Upper lobe of right lung (tissue), 1 donor: ENCODE data around the gene DDC. TPM values are rescaled to one million over a fixed set of nuclear protein-coding genes. Genes with fewer than 3 reads are reported as not detected.

Source experiments
- ATAC-seq: fragments of 200-7000 bp; cut with Tn5 transposase; one replicate; pipeline ENCODE4 v1.9.1; 2020; ENCODE audit warnings: mild to moderate bottlenecking, moderate library complexity
- DNase-seq: peaks from one replicate; pipeline ENCODE4 v3.0.0-alpha.2; 2020
- H3K27ac ChIP-seq: fragments of 200-600 bp; one replicate; pipeline ENCODE4 v1.8.0; 2022
- H3K27me3 ChIP-seq: fragments of 200-600 bp; one replicate; pipeline ENCODE4 v1.8.0; 2022; ENCODE audit warnings: mild to moderate bottlenecking
- H3K36me3 ChIP-seq: fragments of 200-600 bp; one replicate; pipeline ENCODE4 v1.8.0; 2022
- H3K4me1 ChIP-seq: fragments of 200-600 bp; one replicate; pipeline ENCODE4 v1.8.0; 2022
- H3K4me3 ChIP-seq: fragments of 200-600 bp; one replicate; pipeline ENCODE4 v1.8.0; 2022; ENCODE audit warnings: mild to moderate bottlenecking
- H3K9me3 ChIP-seq: fragments of 200-600 bp; one replicate; pipeline ENCODE4 v1.8.0; 2022
- intact Hi-C: fragments of 100-400 bp; cut with DNase I; formaldehyde crosslinking; loops from one replicate; pipeline ENCODE4 v1.11.0; 2022
- total RNA-seq: library from RNA; stranded (reverse); fragmentation: NEBNext Ultra II Directional; extraction: Animal tissue kit (Norgen Biotek cat#: 25700); gene quantifications from one replicate; pipeline ENCODE4 v1.2.1, GENCODE V29; 2021
- TF ChIP-seq, protein P1 (sequence below): fragments of 200-600 bp; IDR thresholded peaks from one replicate; pipeline ENCODE4 v1.8.0; 2022; ENCODE audit warnings: antibody characterized with exemption
- donor health status: DM: no; HTN: yes; CAD: no; lungs with severe emphysema.

Gene DDC
- total RNA-seq, 1 donor from 2014 or later = 3.1 TPM

DNA sequence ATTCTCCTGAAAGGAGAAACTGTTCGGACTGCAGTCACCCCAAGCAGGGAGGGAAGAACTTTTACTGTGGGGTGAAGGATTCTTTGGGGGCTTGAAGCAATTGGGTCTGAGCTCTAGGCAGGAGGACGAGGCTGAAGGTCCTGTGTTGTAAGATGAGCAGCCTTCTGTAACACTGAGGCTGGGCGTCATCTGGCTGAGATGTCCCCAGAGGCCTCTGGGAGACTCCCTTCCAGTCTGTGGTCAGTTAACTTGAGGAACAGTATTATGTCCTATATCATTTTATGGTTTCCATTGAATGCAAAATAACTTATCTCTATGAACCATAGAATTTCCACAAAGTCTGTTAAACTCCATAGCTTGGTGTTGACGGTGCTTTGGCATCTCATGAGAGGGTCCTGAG, 141.3 kb downstream of the DDC start:
- Histone ChIP-seq H3K4me3 (no peak overlapping the region), H3K36me3 (no peaks in the 10 kb centered on the region), H3K27ac (no peak overlapping the region), H3K27me3 (no peaks in the 10 kb centered on the region), H3K9me3 (no peaks in the 10 kb centered on the region), H3K4me1 (no peaks in the 10 kb centered on the region)
- TF ChIP-seq, protein P1, sequence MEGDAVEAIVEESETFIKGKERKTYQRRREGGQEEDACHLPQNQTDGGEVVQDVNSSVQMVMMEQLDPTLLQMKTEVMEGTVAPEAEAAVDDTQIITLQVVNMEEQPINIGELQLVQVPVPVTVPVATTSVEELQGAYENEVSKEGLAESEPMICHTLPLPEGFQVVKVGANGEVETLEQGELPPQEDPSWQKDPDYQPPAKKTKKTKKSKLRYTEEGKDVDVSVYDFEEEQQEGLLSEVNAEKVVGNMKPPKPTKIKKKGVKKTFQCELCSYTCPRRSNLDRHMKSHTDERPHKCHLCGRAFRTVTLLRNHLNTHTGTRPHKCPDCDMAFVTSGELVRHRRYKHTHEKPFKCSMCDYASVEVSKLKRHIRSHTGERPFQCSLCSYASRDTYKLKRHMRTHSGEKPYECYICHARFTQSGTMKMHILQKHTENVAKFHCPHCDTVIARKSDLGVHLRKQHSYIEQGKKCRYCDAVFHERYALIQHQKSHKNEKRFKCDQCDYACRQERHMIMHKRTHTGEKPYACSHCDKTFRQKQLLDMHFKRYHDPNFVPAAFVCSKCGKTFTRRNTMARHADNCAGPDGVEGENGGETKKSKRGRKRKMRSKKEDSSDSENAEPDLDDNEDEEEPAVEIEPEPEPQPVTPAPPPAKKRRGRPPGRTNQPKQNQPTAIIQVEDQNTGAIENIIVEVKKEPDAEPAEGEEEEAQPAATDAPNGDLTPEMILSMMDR = no peak
- ATAC-seq (no peak), DNase-seq (no peak)
- intact Hi-C loops = no loop called here

DNA sequence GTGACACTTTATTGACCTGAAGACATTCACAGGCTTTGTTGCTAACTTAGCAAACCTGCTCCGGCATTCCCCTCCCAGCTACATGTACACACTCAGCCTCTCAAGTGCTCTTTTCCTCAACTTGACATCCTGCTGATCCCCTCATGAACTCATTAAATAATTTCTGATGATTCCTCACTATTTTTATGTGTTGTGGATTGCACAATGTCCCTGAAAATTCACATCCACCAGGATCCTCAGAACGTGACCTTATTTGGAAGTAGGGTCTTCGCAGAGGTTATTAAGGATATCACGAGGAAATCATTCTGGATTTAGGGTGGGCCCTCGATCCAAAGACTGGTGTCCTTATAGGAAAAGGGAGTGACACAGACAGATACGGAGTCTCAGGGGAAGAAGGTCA, 142.3 kb downstream of the DDC start:
- intact Hi-C loops = no loop called here
- no peak overlapping the region for H3K27ac ChIP-seq
- no peak overlapping the region for H3K4me3 ChIP-seq
- no peaks in the 10 kb centered on the region for H3K27me3 ChIP-seq
- no peaks in the 10 kb centered on the region for H3K36me3 ChIP-seq
- TF ChIP-seq, protein P1 = no peak
- H3K9me3 ChIP-seq = no peaks in the 10 kb centered on the region
- ATAC-seq (no peak), DNase-seq (no peak)
- no peaks in the 10 kb centered on the region for H3K4me1 ChIP-seq

DNA sequence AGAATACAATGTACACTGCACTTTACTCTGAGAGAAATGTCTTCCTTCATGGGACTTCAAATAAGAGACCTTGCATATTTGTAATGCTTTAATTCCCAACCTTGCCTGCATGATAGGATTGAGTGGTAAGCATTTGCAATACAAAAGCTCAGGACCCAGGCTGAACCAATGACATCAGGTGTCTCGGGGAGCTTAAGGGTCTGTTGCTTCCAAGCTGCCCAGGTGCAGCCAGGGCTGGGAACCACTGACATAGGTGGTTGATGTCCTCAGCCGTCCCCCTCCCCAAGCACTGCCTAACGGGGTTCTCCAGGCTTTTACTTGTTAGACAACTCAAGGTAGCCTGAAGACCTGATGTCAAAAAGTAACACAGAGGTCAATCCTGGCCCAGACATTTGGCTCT, 144.2 kb downstream of the DDC start:
- Histone ChIP-seq H3K4me3 (no peak overlapping the region), H3K27ac (no peak overlapping the region), H3K4me1 (no peaks in the 10 kb centered on the region), H3K9me3 (no peaks in the 10 kb centered on the region), H3K36me3 (no peaks in the 10 kb centered on the region), H3K27me3 (no peaks in the 10 kb centered on the region)
- TF ChIP-seq, protein P1 = no peak
- ATAC-seq = no peak
- DNase-seq = no peak
- intact Hi-C loops = no loop called here

DNA sequence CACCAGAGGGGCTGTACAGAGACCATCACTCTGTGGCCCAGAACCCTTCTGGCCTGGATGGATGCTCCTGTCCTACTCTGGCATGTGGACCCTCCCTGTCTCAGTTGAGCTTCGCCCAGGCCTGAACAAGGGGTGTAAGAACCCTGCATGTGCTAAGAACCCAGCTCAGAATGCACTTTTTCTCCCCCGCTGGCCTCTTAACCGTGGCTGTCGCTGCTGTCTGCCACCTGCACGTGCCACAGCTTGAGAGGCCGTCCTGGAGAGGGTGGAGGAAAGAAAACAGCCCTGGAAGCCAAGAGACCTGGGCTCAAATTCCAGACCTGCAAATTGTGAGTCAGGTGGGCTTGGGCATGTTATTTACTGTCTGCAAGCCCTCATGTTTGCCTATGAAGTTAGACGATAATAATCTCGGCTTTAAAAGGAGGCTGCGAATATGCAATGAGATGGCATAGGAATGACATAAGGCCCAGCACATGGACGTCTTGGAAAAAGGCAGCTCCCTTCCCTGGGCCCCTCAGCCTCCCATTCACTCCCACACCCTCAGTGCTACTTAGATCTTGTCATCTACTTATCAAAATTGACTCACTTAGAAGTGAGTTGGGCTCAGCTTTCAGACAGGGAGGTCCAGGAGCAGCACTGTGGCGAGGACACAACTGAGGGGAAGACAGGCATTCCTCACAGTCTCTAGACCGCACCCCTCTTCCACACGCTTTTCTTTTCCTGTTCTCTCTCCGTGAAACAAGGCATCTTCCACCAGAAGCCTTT, 146.5 kb downstream of the DDC start:
- no peaks in the 10 kb centered on the region for H3K9me3 ChIP-seq
- H3K4me3 ChIP-seq = no peak overlapping the region
- DNase-seq (no peak), ATAC-seq (no peak)
- TF ChIP-seq, protein P1 = no peak
- H3K36me3 ChIP-seq = no peaks in the 10 kb centered on the region
- H3K4me1 ChIP-seq = no peaks in the 10 kb centered on the region
- H3K27ac ChIP-seq = no peak overlapping the region
- no peaks in the 10 kb centered on the region for H3K27me3 ChIP-seq
- intact Hi-C loops = no loop called here

DNA sequence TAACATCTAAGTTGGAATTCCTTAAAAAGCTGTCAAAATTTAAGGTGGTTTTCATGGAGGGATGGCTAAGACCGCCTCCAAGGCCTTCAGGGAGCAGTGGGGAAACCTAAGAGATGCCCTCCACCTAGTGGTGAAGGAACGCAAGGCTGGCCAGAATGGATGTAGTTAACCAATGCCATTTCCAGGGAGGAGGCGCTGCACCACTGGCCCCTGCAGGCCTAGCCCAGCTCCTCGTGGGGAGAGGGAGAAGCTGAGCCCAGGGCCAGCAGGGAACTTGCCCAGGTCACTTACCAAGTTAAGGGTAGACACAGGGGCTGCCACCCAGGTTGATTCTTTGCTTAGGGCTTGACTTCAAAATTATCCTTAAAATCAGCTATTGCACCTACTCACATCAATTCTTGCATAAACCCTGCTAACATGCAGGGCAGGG, 147.1 kb downstream of the DDC start:
- peak; percentile 94 for ATAC-seq
- intact Hi-C loops = no loop called here
- no peaks in the 10 kb centered on the region for H3K4me1 ChIP-seq
- H3K27me3 ChIP-seq = no peaks in the 10 kb centered on the region
- peak; percentile 79 for DNase-seq
- no peak overlapping the region for H3K4me3 ChIP-seq
- no peaks in the 10 kb centered on the region for H3K9me3 ChIP-seq
- H3K36me3 ChIP-seq = no peaks in the 10 kb centered on the region
- H3K27ac ChIP-seq = no peak overlapping the region
- TF ChIP-seq, protein P1 = peak; percentile 85
